HCT116 (cell line): ENCODE measurements around the gene DVL1. TPM values are rescaled to one million over a fixed set of nuclear protein-coding genes. Genes with fewer than 3 reads are reported as not detected.

ENCODE experiments used
- ATAC-seq: fragments of 200-7000 bp; cut with Tn5 transposase; 2 replicates; pipeline ENCODE4 v1.9.1; 2020; ENCODE audit warnings: mild to moderate bottlenecking, moderate library complexity
- BruUV-seq: library from RNA; stranded (reverse); fragments of 400-500 nt; replicated peaks from 2 replicates; lab custom pipeline; 2021; lab: Mats Ljungman, UMichigan
- CTCF ChIA-PET: fragments of 300-600 bp; sonication (Branson Sonifier 250); formaldehyde crosslinking; loops from one replicate; lab custom pipeline; 2021; ENCODE audit warnings: antibody characterized with exemption; lab: Charles Lee
- POLR2A ChIA-PET: fragments of 300-600, 350-600 bp; sonication (Branson Sonifier 250); formaldehyde crosslinking; loops from one replicate; lab custom pipeline; 2021; ENCODE audit warnings: antibody characterized with exemption; lab: Charles Lee
- RAD21 ChIA-PET, 2 experiments: fragments of 300-600 bp; sonication (Branson Sonifier 250); formaldehyde crosslinking; loops; one replicate each; lab custom pipeline; 2023; ENCODE audit warnings: low total read pairs in 2 of 2; ENCODE audit not compliant: uncharacterized antibody in 2 of 2, unreplicated experiment in 2 of 2, low non-redundant PET in 1 of 2; lab: Charles Lee
- DNase-seq: peaks from one replicate; pipeline ENCODE4 v3.0.0-alpha.2; 2010; ENCODE audit warnings: low read depth, low spot score
- H2AFZ ChIP-seq: fragments of 200-600 bp; shearing (Covaris generic), sonication (generic); 2 replicates; pipeline ENCODE4 v1.6.1; 2017; ENCODE audit warnings: low read depth, mixed run types, mixed read lengths, antibody characterized with exemption, low read length; ENCODE audit not compliant: poor library complexity, severe bottlenecking
- H3K27ac ChIP-seq: 2 replicates; pipeline ENCODE4 v1.5.1; 2012; ENCODE audit warnings: low read depth, low read length
- H3K27me3 ChIP-seq: fragments of 200-600 bp; sonication (generic); 2 replicates; pipeline ENCODE4 v1.6.1; 2016; ENCODE audit warnings: mixed run types, low read length, mixed read lengths; ENCODE audit not compliant: insufficient read depth
- H3K36me3 ChIP-seq, 2 experiments: fragments of 200-500 bp in 1 of 2; fragments of 200-600 bp in 1 of 2; sonication (Bioruptor generic) in 1 of 2; sonication (generic) in 1 of 2; 2 replicates each; pipeline versions ENCODE4 v1.5.1 to v1.6.1; 2014 to 2016; ENCODE audit warnings: low read length in 2 of 2, inconsistent platforms in 1 of 2, mixed read lengths in 1 of 2, mixed run types in 1 of 2; ENCODE audit not compliant: insufficient read depth in 2 of 2, control insufficient read depth in 1 of 2
- H3K4me1 ChIP-seq, 2 experiments: fragments of 200-600 bp in 1 of 2; sonication (generic) in 1 of 2; 2 replicates each; pipeline versions ENCODE4 v1.5.1 to v1.6.1; 2012 to 2017; ENCODE audit warnings: low read length in 2 of 2, inconsistent platforms in 1 of 2, mild to moderate bottlenecking in 1 of 2, mixed read lengths in 1 of 2, mixed run types in 1 of 2, moderate library complexity in 1 of 2; ENCODE audit not compliant: insufficient read depth in 2 of 2, control insufficient read depth in 1 of 2
- H3K4me2 ChIP-seq: fragments of 200-600 bp; sonication (generic); 2 replicates; pipeline ENCODE4 v1.6.1; 2017; ENCODE audit warnings: mixed run types, low read length, mixed read lengths
- H3K4me3 ChIP-seq, 2 experiments: fragments of 200-600 bp in 1 of 2; sonication (generic) in 1 of 2; replicated peaks in 1 of 2; 2 replicates each; pipeline ENCODE4 v1.5.1; 2011 to 2016; ENCODE audit warnings: low read length in 2 of 2, control low read depth in 1 of 2, low read depth in 1 of 2, mild to moderate bottlenecking in 1 of 2, mixed read lengths in 1 of 2, mixed run types in 1 of 2
- H3K79me2 ChIP-seq: fragments of 200-600 bp; sonication (generic); 2 replicates; pipeline ENCODE4 v1.6.1; 2017; ENCODE audit warnings: mild to moderate bottlenecking, mixed run types, low read length, moderate library complexity, mixed read lengths; ENCODE audit not compliant: insufficient read depth
- H3K9ac ChIP-seq: fragments of 200-600 bp; sonication (generic); 2 replicates; pipeline ENCODE4 v1.6.1; 2016; ENCODE audit warnings: low read length, mixed read lengths
- H3K9me2 ChIP-seq: fragments of 200-600 bp; sonication (generic), shearing (Covaris generic); 2 replicates; pipeline ENCODE4 v1.6.1; 2017; ENCODE audit warnings: mixed run types, mild to moderate bottlenecking, moderate library complexity; ENCODE audit not compliant: insufficient read depth
- H3K9me3 ChIP-seq, 2 experiments: fragments of 200-500 bp in 1 of 2; fragments of 200-600 bp in 1 of 2; sonication (Bioruptor generic) in 1 of 2; sonication (generic) in 1 of 2; 2 replicates each; pipeline ENCODE4 v1.6.1; 2014 to 2017; ENCODE audit warnings: low read length in 2 of 2, mixed read lengths in 2 of 2, inconsistent platforms in 1 of 2, low read depth in 1 of 2, mild to moderate bottlenecking in 1 of 2, mixed run types in 1 of 2, moderate library complexity in 1 of 2; ENCODE audit not compliant: control insufficient read depth in 1 of 2, insufficient read depth in 1 of 2
- H4K20me1 ChIP-seq: fragments of 200-600 bp; sonication (generic), shearing (Covaris generic); 2 replicates; pipeline ENCODE4 v1.6.1; 2017; ENCODE audit warnings: mixed run types, mild to moderate bottlenecking, moderate library complexity; ENCODE audit not compliant: insufficient read depth
- ATF3 ChIP-seq: IDR thresholded peaks from 2 replicates; pipeline ENCODE4 v1.6.1; 2012
- CBX3 ChIP-seq: IDR thresholded peaks from 2 replicates; pipeline ENCODE4 v1.6.1; 2012; ENCODE audit warnings: low read depth
- CEBPB ChIP-seq: IDR thresholded peaks from 2 replicates; pipeline ENCODE4 v1.6.1; 2012; ENCODE audit warnings: low read depth
- CTCF ChIP-seq, 3 experiments: fragments of 200-600 bp in 1 of 3; sonication (generic) in 1 of 3; IDR thresholded peaks in 2 of 3; conservative IDR thresholded peaks in 1 of 3; 2 replicates each; pipeline ENCODE4 v1.5.1; 2012 to 2017; ENCODE audit warnings: low read depth in 2 of 3, low read length in 2 of 3, antibody characterized with exemption in 1 of 3, borderline replicate concordance in 1 of 3, control low read depth in 1 of 3, mild to moderate bottlenecking in 1 of 3, mixed read lengths in 1 of 3, mixed run types in 1 of 3, moderate library complexity in 1 of 3; ENCODE audit not compliant: insufficient read depth in 1 of 3
- EGR1 ChIP-seq: IDR thresholded peaks from 2 replicates; pipeline ENCODE4 v1.6.1; 2012; ENCODE audit warnings: low read depth
- ELF1 ChIP-seq: IDR thresholded peaks from 2 replicates; pipeline ENCODE4 v1.6.1; 2012; ENCODE audit warnings: low read depth, borderline replicate concordance
- EZH2 ChIP-seq: fragments of 200-600 bp; sonication (generic); IDR thresholded peaks from 2 replicates; pipeline ENCODE4 v1.6.1; 2017; ENCODE audit warnings: antibody characterized with exemption, mixed run types
- JUND ChIP-seq: IDR thresholded peaks from 2 replicates; pipeline ENCODE4 v1.6.1; 2012
- POLR2A ChIP-seq: IDR thresholded peaks from 2 replicates; pipeline ENCODE4 v1.7.0; 2011; ENCODE audit warnings: borderline replicate concordance; ENCODE audit not compliant: insufficient read depth, insufficient read length; ENCODE audit errors: extremely low read depth
- SIN3A ChIP-seq: IDR thresholded peaks from 2 replicates; pipeline ENCODE4 v1.6.1; 2012; ENCODE audit warnings: low read depth
- SP1 ChIP-seq: IDR thresholded peaks from 2 replicates; pipeline ENCODE4 v1.6.1; 2012; ENCODE audit warnings: low read depth
- SRF ChIP-seq: IDR thresholded peaks from 2 replicates; pipeline ENCODE4 v1.6.1; 2012; ENCODE audit warnings: low read depth
- TCF7L2 ChIP-seq: IDR thresholded peaks from 2 replicates; pipeline ENCODE4 v1.7.0; 2011; ENCODE audit warnings: borderline replicate concordance, inconsistent platforms; ENCODE audit not compliant: insufficient read depth, insufficient read length; ENCODE audit errors: extremely low read depth
- ZFX ChIP-seq: fragments of 450-650 bp; IDR thresholded peaks from 2 replicates; pipeline ENCODE4 v1.6.1; 2017
- ZNF274 ChIP-seq: fragments of 200-500 bp; sonication (Bioruptor generic); IDR thresholded peaks from 2 replicates; pipeline ENCODE4 v1.6.1; 2014; ENCODE audit warnings: mild to moderate bottlenecking, low read depth, low read length, inconsistent platforms
- intact Hi-C: fragments of 100-400 bp; cut with micrococcal nuclease; formaldehyde crosslinking; loops from 2 replicates; pipeline ENCODE4 v1.10.0; 2022
- total RNA-seq: library from RNA; stranded (reverse); gene quantifications from one replicate; pipeline ENCODE4 v1.2.1, GENCODE V29; 2021; ENCODE audit not compliant: unreplicated experiment

Gene DVL1
- total RNA-seq, 1 experiment from 2014 or later = 160 TPM

- H3K36me3 ChIP-seq = no peaks in the 10 kb centered on the region
- ChIA-PET RAD21 (no interaction called here), POLR2A (no interaction called here), CTCF (no interaction called here)
- H3K79me2 ChIP-seq = no peaks in the 10 kb centered on the region
- no peaks in the 10 kb centered on the region for H3K9me3 ChIP-seq
- no peak overlapping the region for H3K4me3 ChIP-seq
- DNase-seq (no peak), ATAC-seq (no peak)
- no peak overlapping the region for H3K9ac ChIP-seq
- intact Hi-C loops = no loop called here
- TF ChIP-seq SP1 (no peak), TCF7L2 (no peak), JUND (no peak), SIN3A (no peak), ZFX (no peak), POLR2A (no peak), CEBPB (no peak), EGR1 (no peak), ELF1 (no peak), EZH2 (no peak), ATF3 (no peak), CTCF (IDR thresholded peaks at IDR 0.05 in 2 of 3, conservative IDR thresholded peaks at IDR 0.05 in 1 of 3; ENCODE audit: borderline replicate concordance in 1 of 3, insufficient read depth in 1 of 3, low read depth in 2 of 3, low read length in 2 of 3) (no peak), ZNF274 (no peak), SRF (no peak), CBX3 (no peak)
- H3K27ac ChIP-seq = no peak overlapping the region
- H2AFZ ChIP-seq = no peak overlapping the region
- H3K9me2 ChIP-seq = no peaks in the 10 kb centered on the region
- H3K4me2 ChIP-seq = no peak overlapping the region
- H3K4me1 ChIP-seq = peaks cover 26 to 67% of the 10 kb centered on the region in 2 experiments
- H4K20me1 ChIP-seq = no peaks in the 10 kb centered on the region
- no TSS peak for BruUV-seq
- no peaks in the 10 kb centered on the region for H3K27me3 ChIP-seq
These were observed 7.7 kb upstream of the DVL1 start for GRCh38 chr1:1356796-1357401.
